ENCODE results near the gene NEK10. TPM values are rescaled to one million over a fixed set of nuclear protein-coding genes. Genes with fewer than 3 reads are reported as not detected.

Gene NEK10
- polyA plus RNA-seq, 2 donors: 0.26 to 0.55 TPM

GRCh38 chr3:27160779-27161287 is 208.3 kb downstream of the NEK10 start:
- Histone ChIP-seq H3K27ac (ENCODE audit: low read depth in 2 of 2, low read length in 1 of 2) (no peak overlapping the region), H3K4me3 (ENCODE audit: low read depth in 1 of 2, low read length in 2 of 2) (no peak overlapping the region), H3K27me3 (ENCODE audit: control insufficient read depth in 1 of 2, insufficient read depth in 2 of 2, low read length in 2 of 2) (no peaks in the 10 kb centered on the region), H3K4me1 (ENCODE audit: control insufficient read depth in 2 of 2, insufficient read depth in 2 of 2, low read length in 1 of 2) (no peaks in the 10 kb centered on the region), H3K9me3 (ENCODE audit: control insufficient read depth in 2 of 2, insufficient read depth in 1 of 2, low read depth in 1 of 2, low read length in 1 of 2) (no peaks in the 10 kb centered on the region), H3K36me3 (ENCODE audit: control insufficient read depth in 2 of 2, insufficient read depth in 2 of 2, low read length in 1 of 2) (no peaks in the 10 kb centered on the region)
- 76 to 77% methylated on average over 2 of the region's 2 CpGs for WGBS, 2 donors

- WGBS, 2 donors: 94 to 95% methylated on average over 3 of the region's 3 CpGs
- H3K27ac ChIP-seq (ENCODE audit: low read depth in 2 of 2, low read length in 1 of 2): no peak overlapping the region
- H3K36me3 ChIP-seq (ENCODE audit: control insufficient read depth in 2 of 2, insufficient read depth in 2 of 2, low read length in 1 of 2): no peaks in the 10 kb centered on the region
Observed at GRCh38 chr3:27160146-27160545, 209.0 kb downstream of the NEK10 start.

GRCh38 chr3:27147215-27147614 is 222.0 kb downstream of the NEK10 start:
- no peaks in the 10 kb centered on the region for H3K4me1 ChIP-seq (ENCODE audit: control insufficient read depth in 2 of 2, insufficient read depth in 2 of 2, low read length in 1 of 2)
- no peak overlapping the region for H3K27ac ChIP-seq (ENCODE audit: low read depth in 2 of 2, low read length in 1 of 2)
- no peak overlapping the region for H3K4me3 ChIP-seq (ENCODE audit: low read depth in 1 of 2, low read length in 2 of 2)
- no peaks in the 10 kb centered on the region for H3K9me3 ChIP-seq (ENCODE audit: control insufficient read depth in 2 of 2, insufficient read depth in 1 of 2, low read depth in 1 of 2, low read length in 1 of 2)
- 73 to 81% methylated on average over 1 of the region's 1 CpG for WGBS, 2 donors
- H3K27me3 ChIP-seq (ENCODE audit: control insufficient read depth in 1 of 2, insufficient read depth in 2 of 2, low read length in 2 of 2): no peaks in the 10 kb centered on the region
- no peaks in the 10 kb centered on the region for H3K36me3 ChIP-seq (ENCODE audit: control insufficient read depth in 2 of 2, insufficient read depth in 2 of 2, low read length in 1 of 2)

More at GRCh38 chr3:27160146-27160545, 209.0 kb downstream of the NEK10 start:
- Histone ChIP-seq H3K9me3 (ENCODE audit: control insufficient read depth in 2 of 2, insufficient read depth in 1 of 2, low read depth in 1 of 2, low read length in 1 of 2) (no peaks in the 10 kb centered on the region), H3K4me1 (ENCODE audit: control insufficient read depth in 2 of 2, insufficient read depth in 2 of 2, low read length in 1 of 2) (no peaks in the 10 kb centered on the region), H3K4me3 (ENCODE audit: low read depth in 1 of 2, low read length in 2 of 2) (no peak overlapping the region), H3K27me3 (ENCODE audit: control insufficient read depth in 1 of 2, insufficient read depth in 2 of 2, low read length in 2 of 2) (no peaks in the 10 kb centered on the region)

DNA sequence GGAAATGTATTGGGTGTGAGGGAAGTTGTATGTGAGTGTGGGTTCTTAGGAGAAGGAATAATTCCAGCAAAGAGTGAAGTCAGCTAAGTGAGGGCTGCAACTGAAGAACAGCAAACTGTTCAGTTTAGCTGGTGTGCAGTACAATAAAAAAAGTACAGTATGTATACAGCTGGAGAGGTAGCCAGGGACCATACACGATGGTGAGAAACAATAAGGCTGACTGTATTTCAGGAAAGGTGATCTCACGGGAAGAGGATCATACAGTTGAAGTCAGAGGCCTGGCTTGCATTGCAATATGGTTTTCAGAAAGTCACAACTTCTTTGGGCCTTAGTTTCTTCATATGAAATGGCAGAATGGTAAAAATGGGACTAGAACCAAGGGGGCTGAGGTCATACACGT is 222.4 kb downstream of the NEK10 start:
- Histone ChIP-seq H3K9me3 (ENCODE audit: control insufficient read depth in 2 of 2, insufficient read depth in 1 of 2, low read depth in 1 of 2, low read length in 1 of 2) (no peaks in the 10 kb centered on the region), H3K27me3 (ENCODE audit: control insufficient read depth in 1 of 2, insufficient read depth in 2 of 2, low read length in 2 of 2) (no peaks in the 10 kb centered on the region), H3K4me3 (ENCODE audit: low read depth in 1 of 2, low read length in 2 of 2) (no peak overlapping the region), H3K27ac (ENCODE audit: low read depth in 2 of 2, low read length in 1 of 2) (no peak overlapping the region), H3K4me1 (ENCODE audit: control insufficient read depth in 2 of 2, insufficient read depth in 2 of 2, low read length in 1 of 2) (no peaks in the 10 kb centered on the region), H3K36me3 (ENCODE audit: control insufficient read depth in 2 of 2, insufficient read depth in 2 of 2, low read length in 1 of 2) (no peaks in the 10 kb centered on the region)
- 75 to 77% methylated on average over 3 of the region's 3 CpGs for WGBS, 2 donors

DNA sequence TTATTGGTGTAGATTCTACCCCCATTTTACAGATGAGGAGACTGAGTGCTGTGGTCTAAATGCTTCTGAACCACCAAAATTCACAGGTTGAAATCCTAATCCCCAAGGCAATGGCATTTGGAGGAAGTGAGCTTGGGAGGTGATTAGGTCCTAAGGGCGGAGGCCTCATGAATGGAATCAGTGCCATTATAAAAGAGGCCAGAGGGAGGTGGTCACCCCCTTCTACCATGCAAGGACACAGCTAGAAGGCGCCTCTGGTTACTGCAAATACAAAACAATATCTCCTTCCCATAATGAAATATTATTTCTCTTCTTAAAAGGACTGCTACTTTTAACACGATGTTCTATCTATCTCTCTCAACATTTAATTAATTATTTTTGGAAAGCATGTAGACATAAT is 223.5 kb downstream of the NEK10 start:
- no peaks in the 10 kb centered on the region for H3K27me3 ChIP-seq (ENCODE audit: control insufficient read depth in 1 of 2, insufficient read depth in 2 of 2, low read length in 2 of 2)
- H3K4me3 ChIP-seq (ENCODE audit: low read depth in 1 of 2, low read length in 2 of 2): no peak overlapping the region
- WGBS, 2 donors: 93 to 94% methylated on average over 3 of the region's 3 CpGs
- H3K4me1 ChIP-seq (ENCODE audit: control insufficient read depth in 2 of 2, insufficient read depth in 2 of 2, low read length in 1 of 2): no peaks in the 10 kb centered on the region
- H3K9me3 ChIP-seq (ENCODE audit: control insufficient read depth in 2 of 2, insufficient read depth in 1 of 2, low read depth in 1 of 2, low read length in 1 of 2): no peaks in the 10 kb centered on the region
- no peaks in the 10 kb centered on the region for H3K36me3 ChIP-seq (ENCODE audit: control insufficient read depth in 2 of 2, insufficient read depth in 2 of 2, low read length in 1 of 2)
- H3K27ac ChIP-seq (ENCODE audit: low read depth in 2 of 2, low read length in 1 of 2): no peak overlapping the region

DNA sequence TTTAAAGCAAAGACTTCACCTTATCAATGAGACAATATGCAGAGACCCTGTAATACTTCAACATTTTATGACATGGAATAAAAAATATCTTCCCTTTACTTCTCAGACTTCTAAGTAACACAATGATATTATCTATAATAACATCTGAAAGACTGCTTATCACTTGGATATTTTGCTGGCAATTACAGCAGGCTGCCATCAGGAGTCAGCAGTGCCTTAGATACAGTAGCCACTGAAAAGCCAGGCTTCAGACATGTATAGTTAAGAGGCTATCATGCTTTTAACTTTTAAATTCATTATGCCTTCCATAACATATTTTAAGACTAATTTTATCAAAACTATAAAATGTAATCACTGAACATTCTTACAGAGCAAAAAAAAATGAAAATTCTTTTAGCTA is 227.5 kb downstream of the NEK10 start:
- Histone ChIP-seq H3K36me3 (ENCODE audit: control insufficient read depth in 2 of 2, insufficient read depth in 2 of 2, low read length in 1 of 2) (no peaks in the 10 kb centered on the region), H3K4me3 (ENCODE audit: low read depth in 1 of 2, low read length in 2 of 2) (no peak overlapping the region), H3K9me3 (ENCODE audit: control insufficient read depth in 2 of 2, insufficient read depth in 1 of 2, low read depth in 1 of 2, low read length in 1 of 2) (no peaks in the 10 kb centered on the region), H3K27me3 (ENCODE audit: control insufficient read depth in 1 of 2, insufficient read depth in 2 of 2, low read length in 2 of 2) (no peaks in the 10 kb centered on the region), H3K4me1 (ENCODE audit: control insufficient read depth in 2 of 2, insufficient read depth in 2 of 2, low read length in 1 of 2) (peaks cover 0 to 4% of the 10 kb centered on the region in 2 donors), H3K27ac (ENCODE audit: low read depth in 2 of 2, low read length in 1 of 2) (no peak overlapping the region)

DNA sequence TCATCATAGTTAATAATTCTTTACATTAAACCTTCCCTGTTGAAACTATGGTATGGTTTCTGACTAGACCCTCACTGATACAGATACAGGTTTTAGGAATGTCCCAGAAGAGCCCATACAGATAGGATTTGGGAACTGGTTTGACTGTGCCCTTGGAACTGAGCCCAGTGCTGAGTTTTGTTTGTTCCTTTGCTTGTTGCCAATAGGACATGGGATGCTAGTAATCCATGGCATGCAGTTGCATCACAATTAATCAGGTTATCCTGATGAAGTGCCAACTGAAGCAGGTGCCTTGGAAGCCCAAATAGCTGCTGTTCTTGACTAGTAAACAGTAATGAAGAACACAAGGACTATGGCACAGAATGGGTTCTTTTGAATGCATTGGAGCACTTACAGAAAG is 230.6 kb downstream of the NEK10 start:
- Histone ChIP-seq H3K4me3 (ENCODE audit: low read depth in 1 of 2, low read length in 2 of 2) (no peak overlapping the region), H3K27ac (ENCODE audit: low read depth in 2 of 2, low read length in 1 of 2) (no peak overlapping the region), H3K4me1 (ENCODE audit: control insufficient read depth in 2 of 2, insufficient read depth in 2 of 2, low read length in 1 of 2) (peaks cover 0 to 4% of the 10 kb centered on the region in 2 donors), H3K9me3 (ENCODE audit: control insufficient read depth in 2 of 2, insufficient read depth in 1 of 2, low read depth in 1 of 2, low read length in 1 of 2) (no peaks in the 10 kb centered on the region), H3K36me3 (ENCODE audit: control insufficient read depth in 2 of 2, insufficient read depth in 2 of 2, low read length in 1 of 2) (no peaks in the 10 kb centered on the region), H3K27me3 (ENCODE audit: control insufficient read depth in 1 of 2, insufficient read depth in 2 of 2, low read length in 2 of 2) (no peaks in the 10 kb centered on the region)

GRCh38 chr3:27138005-27138404 is 231.2 kb downstream of the NEK10 start:
- WGBS, 2 donors: 87 to 90% methylated on average over 4 of the region's 4 CpGs
- H3K4me3 ChIP-seq (ENCODE audit: low read depth in 1 of 2, low read length in 2 of 2): no peak overlapping the region
- no peak overlapping the region for H3K27ac ChIP-seq (ENCODE audit: low read depth in 2 of 2, low read length in 1 of 2)
- H3K4me1 ChIP-seq (ENCODE audit: control insufficient read depth in 2 of 2, insufficient read depth in 2 of 2, low read length in 1 of 2): peaks cover 0 to 4% of the 10 kb centered on the region in 2 donors
- H3K36me3 ChIP-seq (ENCODE audit: control insufficient read depth in 2 of 2, insufficient read depth in 2 of 2, low read length in 1 of 2): no peaks in the 10 kb centered on the region
- no peaks in the 10 kb centered on the region for H3K27me3 ChIP-seq (ENCODE audit: control insufficient read depth in 1 of 2, insufficient read depth in 2 of 2, low read length in 2 of 2)
- H3K9me3 ChIP-seq (ENCODE audit: control insufficient read depth in 2 of 2, insufficient read depth in 1 of 2, low read depth in 1 of 2, low read length in 1 of 2): no peaks in the 10 kb centered on the region

DNA sequence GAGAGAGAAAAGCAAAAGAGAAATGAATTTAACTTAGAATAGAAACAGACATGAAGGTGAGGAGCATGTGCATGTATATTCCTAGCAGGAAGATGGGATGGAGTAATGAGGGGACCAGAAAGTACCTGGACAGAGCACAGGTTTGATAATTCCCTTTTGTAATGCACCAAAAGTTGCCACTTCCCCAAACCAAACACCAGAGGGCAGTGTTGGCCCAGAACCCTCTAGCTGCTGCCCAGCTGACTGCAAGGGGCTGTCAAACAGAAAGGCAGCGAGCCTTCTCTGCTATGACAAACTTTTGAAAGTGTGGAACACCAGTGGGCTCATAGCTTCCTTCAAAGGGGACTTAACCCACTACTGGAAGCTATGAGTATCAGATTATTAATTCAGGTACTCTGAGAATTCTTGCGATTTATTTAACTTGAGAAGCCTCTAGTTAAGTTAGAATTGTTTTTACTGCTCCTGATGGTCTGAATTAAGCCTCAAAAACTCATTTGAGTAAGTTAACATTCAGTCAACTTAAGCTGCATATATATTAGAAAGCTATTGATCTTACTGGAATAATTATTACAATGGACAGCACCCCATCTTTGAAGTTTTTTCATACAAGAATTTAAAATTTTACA is 234.9 kb downstream of the NEK10 start:
- no peaks in the 10 kb centered on the region for H3K9me3 ChIP-seq (ENCODE audit: control insufficient read depth in 2 of 2, insufficient read depth in 1 of 2, low read depth in 1 of 2, low read length in 1 of 2)
- peaks cover 0 to 4% of the 10 kb centered on the region in 2 donors for H3K4me1 ChIP-seq (ENCODE audit: control insufficient read depth in 2 of 2, insufficient read depth in 2 of 2, low read length in 1 of 2)
- no peak overlapping the region for H3K4me3 ChIP-seq (ENCODE audit: low read depth in 1 of 2, low read length in 2 of 2)
- H3K27me3 ChIP-seq (ENCODE audit: control insufficient read depth in 1 of 2, insufficient read depth in 2 of 2, low read length in 2 of 2): no peaks in the 10 kb centered on the region
- no peaks in the 10 kb centered on the region for H3K36me3 ChIP-seq (ENCODE audit: control insufficient read depth in 2 of 2, insufficient read depth in 2 of 2, low read length in 1 of 2)
- no peak overlapping the region for H3K27ac ChIP-seq (ENCODE audit: low read depth in 2 of 2, low read length in 1 of 2)
- 43 to 46% methylated on average over 2 of the region's 2 CpGs for WGBS, 2 donors

GRCh38 chr3:27133060-27133459 is 236.1 kb downstream of the NEK10 start:
- Histone ChIP-seq H3K4me1 (ENCODE audit: control insufficient read depth in 2 of 2, insufficient read depth in 2 of 2, low read length in 1 of 2) (peaks cover 0 to 2% of the 10 kb centered on the region in 2 donors), H3K27ac (ENCODE audit: low read depth in 2 of 2, low read length in 1 of 2) (no peak overlapping the region), H3K27me3 (ENCODE audit: control insufficient read depth in 1 of 2, insufficient read depth in 2 of 2, low read length in 2 of 2) (no peaks in the 10 kb centered on the region), H3K36me3 (ENCODE audit: control insufficient read depth in 2 of 2, insufficient read depth in 2 of 2, low read length in 1 of 2) (no peaks in the 10 kb centered on the region), H3K9me3 (ENCODE audit: control insufficient read depth in 2 of 2, insufficient read depth in 1 of 2, low read depth in 1 of 2, low read length in 1 of 2) (no peaks in the 10 kb centered on the region), H3K4me3 (ENCODE audit: low read depth in 1 of 2, low read length in 2 of 2) (no peak overlapping the region)
- WGBS, 2 donors: 46% methylated on average over 2 of the region's 2 CpGs
